ENCODE results near the gene HDHD5. TPM values are rescaled to one million over a fixed set of nuclear protein-coding genes. Genes with fewer than 3 reads are reported as not detected.
A peak's percentile ranks its signal among the peaks of the same experiment; 100 is the strongest.
"Not testable (repeated sequence)": the region's sequence is repeated elsewhere in the genome, so short reads cannot be mapped to it uniquely, and the experiment has no call there.

HDHD5 gene
- total RNA-seq, 4 donors from 2014 or later, result 38.5 to 58.3 (median 44.5) TPM

DNA sequence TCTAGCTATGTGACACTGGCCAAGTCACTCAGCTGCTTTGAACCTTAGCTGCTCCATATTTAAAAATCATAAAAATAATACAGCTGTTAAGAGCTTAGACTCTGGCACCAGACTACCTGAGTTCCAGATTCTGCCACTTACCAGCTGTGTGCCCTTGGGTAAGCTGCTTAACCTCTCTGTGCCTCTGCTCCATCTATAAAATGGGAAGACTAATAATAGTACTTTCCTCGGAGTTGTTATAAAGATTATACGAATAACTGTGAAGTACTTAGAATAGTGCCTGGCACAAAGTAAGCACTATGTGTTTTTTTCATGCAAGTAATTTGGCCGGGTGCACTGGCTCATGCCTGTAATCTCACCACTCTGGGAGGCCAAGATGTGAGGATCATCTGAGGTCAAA is 1.4 kb downstream of the HDHD5 start:
- DNase-seq (ENCODE audit: low spot score in 2 of 2), result no peak
- H3K36me3 ChIP-seq, result no peaks in the 10 kb centered on the region
- H3K4me3 ChIP-seq, result peak overlapping the region; percentile 84
- H3K27ac ChIP-seq, result no peak overlapping the region
- H3K4me1 ChIP-seq, result peaks cover 43% of the 10 kb centered on the region
- 81% methylated on average over 3 of the region's 3 CpGs for WGBS
- TF ChIP-seq POLR2A (IDR thresholded peaks at IDR 0.05) (no peak), EP300 (IDR thresholded peaks at IDR 0.05) (no peak), POLR2AphosphoS5 (IDR thresholded peaks at IDR 0.05) (no peak), CTCF (IDR thresholded peaks at IDR 0.05) (no peak)
- H3K9me3 ChIP-seq, result no peaks in the 10 kb centered on the region
- no peaks in the 10 kb centered on the region for H3K27me3 ChIP-seq

GRCh38 chr22:17155941-17156340 is 3.1 kb downstream of the HDHD5 start:
- Histone ChIP-seq H3K27ac (no peak overlapping the region), H3K27me3 (no peaks in the 10 kb centered on the region), H3K36me3 (no peaks in the 10 kb centered on the region), H3K9me3 (no peaks in the 10 kb centered on the region), H3K4me3 (no peak overlapping the region), H3K4me1 (peaks cover 47% of the 10 kb centered on the region)
- no peak for DNase-seq (ENCODE audit: low spot score in 2 of 2)
- TF ChIP-seq POLR2A (IDR thresholded peaks at IDR 0.05) (no peak), POLR2AphosphoS5 (IDR thresholded peaks at IDR 0.05) (no peak), EP300 (IDR thresholded peaks at IDR 0.05) (no peak), CTCF (IDR thresholded peaks at IDR 0.05) (no peak)
- 80% methylated on average over 3 of the region's 3 CpGs for WGBS

- no peak for DNase-seq (ENCODE audit: low spot score in 2 of 2)
- H3K9me3 ChIP-seq, result no peaks in the 10 kb centered on the region
- TF ChIP-seq POLR2A (IDR thresholded peaks at IDR 0.05), result no peak
- TF ChIP-seq POLR2AphosphoS5 (IDR thresholded peaks at IDR 0.05), result no peak
- no peak for TF ChIP-seq EP300 (IDR thresholded peaks at IDR 0.05)
- no peak for TF ChIP-seq CTCF (IDR thresholded peaks at IDR 0.05)
Observed at GRCh38 chr22:17152971-17153370, 6.1 kb downstream of the HDHD5 start.

GRCh38 chr22:17152340-17152739 is 6.7 kb downstream of the HDHD5 start:
- Histone ChIP-seq H3K27ac (no peak overlapping the region), H3K36me3 (peaks cover 14% of the 10 kb centered on the region), H3K4me3 (no peak overlapping the region), H3K4me1 (peaks cover 38% of the 10 kb centered on the region), H3K27me3 (no peaks in the 10 kb centered on the region), H3K9me3 (no peaks in the 10 kb centered on the region)
- no peak for DNase-seq (ENCODE audit: low spot score in 2 of 2)
- TF ChIP-seq POLR2A (IDR thresholded peaks at IDR 0.05) (no peak), CTCF (IDR thresholded peaks at IDR 0.05) (no peak)
- 81% methylated on average over 6 of the region's 6 CpGs for WGBS

More at GRCh38 chr22:17152971-17153370, 6.1 kb downstream of the HDHD5 start:
- WGBS, result 57% methylated on average over 3 of the region's 3 CpGs
- H3K36me3 ChIP-seq, result peaks cover 11% of the 10 kb centered on the region
- H3K27ac ChIP-seq, result no peak overlapping the region
- no peak overlapping the region for H3K4me3 ChIP-seq
- H3K27me3 ChIP-seq, result no peaks in the 10 kb centered on the region
- H3K4me1 ChIP-seq, result peaks cover 44% of the 10 kb centered on the region

- Histone ChIP-seq H3K36me3 (peaks cover 27% of the 10 kb centered on the region), H3K9me3 (no peaks in the 10 kb centered on the region), H3K27ac (no peak overlapping the region), H3K4me1 (peaks cover 20% of the 10 kb centered on the region), H3K4me3 (no peak overlapping the region), H3K27me3 (no peaks in the 10 kb centered on the region)
- no peak for TF ChIP-seq CTCF (IDR thresholded peaks at IDR 0.05)
- no peak for TF ChIP-seq EP300 (IDR thresholded peaks at IDR 0.05)
- no peak for TF ChIP-seq POLR2A (IDR thresholded peaks at IDR 0.05)
- no peak for TF ChIP-seq POLR2AphosphoS5 (IDR thresholded peaks at IDR 0.05)
- DNase-seq (ENCODE audit: low spot score in 2 of 2), result peak in 1 of 2 donors; percentile 55
- 88% methylated on average over 8 of the region's 9 CpGs for WGBS
Observed at GRCh38 chr22:17149076-17149815, 9.8 kb downstream of the HDHD5 start.

GRCh38 chr22:17147458-17147857 is 11.6 kb downstream of the HDHD5 start:
- peak in 1 of 2 donors; percentile 10 for DNase-seq (ENCODE audit: low spot score in 2 of 2)
- WGBS, result 98% methylated on average over 30 of the region's 30 CpGs
- H3K4me3 ChIP-seq, H3K27me3 ChIP-seq, H3K9me3 ChIP-seq, H3K27ac ChIP-seq: not testable (repeated sequence)
- Histone ChIP-seq H3K4me1 (peaks cover 17% of the 10 kb centered on the region), H3K36me3 (peaks cover 45% of the 10 kb centered on the region)

Data from suprapubic skin (tissue), 4 donors.